Smooth muscle cell (in vitro differentiated cells): Measurements from ENCODE around the gene C20orf204. TPM values are rescaled to one million over a fixed set of nuclear protein-coding genes. Genes with fewer than 3 reads are reported as not detected.

Source experiments
- DNase-seq: peaks from one replicate; lab custom pipeline; 2025; ENCODE audit not compliant: unreplicated experiment; lab: John Stamatoyannopoulos, UW
- H2AFZ ChIP-seq: fragments of 200-600 bp; sonication (generic); 2 replicates; pipeline ENCODE4 v1.6.0; 2016; ENCODE audit warnings: antibody characterized with exemption, low read depth, mild to moderate bottlenecking
- H3F3A ChIP-seq: fragments of 200-600 bp; sonication (generic); 2 replicates; pipeline ENCODE4 v1.6.0; 2017; ENCODE audit warnings: antibody characterized with exemption, low read depth
- H3K27ac ChIP-seq: fragments of 200-600 bp; sonication (generic); 2 replicates; pipeline ENCODE4 v1.5.1; 2016; ENCODE audit warnings: low read depth, mild to moderate bottlenecking
- H3K27me3 ChIP-seq: fragments of 200-600 bp; sonication (generic); 2 replicates; pipeline ENCODE4 v1.6.1; 2016; ENCODE audit warnings: low read depth, mild to moderate bottlenecking
- H3K36me3 ChIP-seq: fragments of 200-600 bp; sonication (generic); 2 replicates; pipeline ENCODE4 v1.5.1; 2016; ENCODE audit warnings: low read depth
- H3K4me1 ChIP-seq: fragments of 200-600 bp; sonication (generic); 2 replicates; pipeline ENCODE4 v1.5.1; 2016; ENCODE audit warnings: low read depth
- H3K4me2 ChIP-seq: fragments of 200-600 bp; sonication (generic); 2 replicates; pipeline ENCODE4 v1.6.0; 2016; ENCODE audit warnings: mild to moderate bottlenecking
- H3K4me3 ChIP-seq: fragments of 200-600 bp; sonication (generic); 2 replicates; pipeline ENCODE4 v1.5.1; 2016; ENCODE audit warnings: mild to moderate bottlenecking
- H3K79me2 ChIP-seq: fragments of 200-600 bp; sonication (generic); 2 replicates; pipeline ENCODE4 v1.6.0; 2016; ENCODE audit warnings: low read depth, mild to moderate bottlenecking
- H3K9ac ChIP-seq: fragments of 200-600 bp; sonication (generic); 2 replicates; pipeline ENCODE4 v1.6.0; 2016; ENCODE audit warnings: low read depth
- H3K9me3 ChIP-seq: fragments of 200-600 bp; sonication (generic); replicated peaks from 2 replicates; pipeline ENCODE4 v1.5.1; 2016; ENCODE audit warnings: low read depth
- H4K20me1 ChIP-seq: fragments of 200-600 bp; sonication (generic); 2 replicates; pipeline ENCODE4 v1.6.0; 2016; ENCODE audit warnings: low read depth
- WGBS: methylation state at CpG from one replicate; pipeline ENCODE4 v1.1.7; 2016; ENCODE audit warnings: low lambda C conversion rate; 5-methylcytosine and 5-hydroxymethylcytosine counted together
- polyA plus RNA-seq: library from polyadenylated mRNA; unstranded; fragments of >200 nt; fragmentation: Nextera tagmentation; extraction: Ambion mirVana; gene quantifications from 2 replicates; pipeline ENCODE4 v1.2.1, GENCODE V29; 2016
- total RNA-seq: library from RNA; depleted of rRNA; stranded (reverse); fragments of >200 nt; gene quantifications from 2 replicates; pipeline ENCODE4 v1.2.3, GENCODE V29; 2014
- TF ChIP-seq, protein P1 (sequence below): fragments of 200-600 bp; sonication (generic); IDR thresholded peaks from 2 replicates; pipeline ENCODE4 v1.5.1; 2017; ENCODE audit warnings: borderline replicate concordance, mild to moderate bottlenecking, antibody characterized with exemption; ENCODE audit not compliant: insufficient read depth, poor library complexity, severe bottlenecking

The C20orf204 gene
- total and polyA plus RNA-seq, 2 experiments from 2014 or later: 0.09 to 0.87 TPM

DNA sequence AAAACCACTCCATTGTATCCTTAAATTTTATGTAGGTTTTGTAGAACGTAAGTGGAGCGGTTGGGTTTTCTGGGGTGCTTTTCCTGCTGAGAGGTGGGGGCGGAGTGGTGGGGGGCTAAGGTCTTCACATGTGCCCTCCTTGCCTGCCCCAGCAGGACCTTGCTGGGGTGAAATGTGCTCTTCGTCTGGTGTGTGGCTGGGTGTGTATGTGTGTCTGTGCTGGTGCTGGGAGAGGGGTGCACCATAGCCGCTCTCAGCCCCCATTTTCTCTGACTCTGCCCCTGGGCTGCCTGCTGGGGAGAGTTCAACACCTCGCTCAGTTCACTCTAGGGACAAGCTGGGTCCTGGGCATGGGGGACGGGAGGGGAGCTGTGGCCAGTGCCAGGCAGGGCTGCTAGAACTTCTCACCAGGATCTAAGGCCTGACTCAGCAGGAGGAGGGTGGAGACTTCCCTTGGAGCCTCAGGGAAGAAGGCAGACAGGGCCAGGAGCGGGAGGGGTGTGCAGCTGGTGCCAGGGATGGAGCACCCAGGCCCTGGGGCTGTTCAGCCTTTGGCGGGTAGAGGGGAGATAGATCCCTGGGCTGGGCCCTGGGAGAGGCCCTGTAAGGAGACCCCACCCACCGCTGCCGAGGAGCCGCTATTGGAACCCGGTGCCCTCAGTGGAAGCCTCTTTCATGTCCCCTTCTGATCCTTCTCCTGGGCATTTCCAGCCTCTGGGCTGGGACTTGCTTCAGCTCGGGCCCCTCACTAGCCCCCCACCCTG, 8.7 kb downstream of the C20orf204 start:
- Histone ChIP-seq H3K9ac (no peak overlapping the region), H3K27me3 (peaks cover 30% of the 10 kb centered on the region)

DNA sequence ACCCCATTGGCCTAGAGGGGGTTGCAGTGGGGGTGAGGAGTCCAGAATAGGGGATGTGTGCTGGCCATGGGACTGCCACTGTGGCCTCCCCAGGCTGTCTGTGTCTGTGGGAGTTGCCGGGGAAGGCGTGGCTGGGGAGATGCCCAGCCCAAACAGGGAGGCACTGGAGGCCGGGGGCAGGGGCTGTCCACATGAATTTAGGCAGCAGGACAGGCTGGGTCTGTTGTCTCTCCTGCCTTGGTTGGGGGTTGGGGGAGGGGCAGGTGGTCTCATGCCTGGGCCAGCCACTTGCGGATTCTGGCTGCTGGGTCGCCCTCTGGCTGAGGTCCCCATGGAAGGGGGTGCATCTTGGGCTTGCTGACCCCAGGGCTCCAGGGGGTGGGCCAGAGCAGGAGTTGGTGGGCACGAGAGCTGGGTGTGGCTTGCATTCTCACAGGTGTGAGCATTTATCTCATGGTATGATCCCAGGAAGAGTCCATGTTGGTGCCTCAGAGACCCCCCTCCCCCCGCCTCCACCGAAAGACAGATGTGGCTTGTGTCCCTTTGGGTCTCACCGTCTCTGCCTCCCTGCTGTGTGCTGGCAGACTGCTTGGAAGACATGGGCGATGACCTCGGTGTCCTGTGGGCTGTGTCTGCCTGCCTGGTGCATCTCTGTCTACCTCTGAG, 9.5 kb downstream of the C20orf204 start:
- no peak overlapping the region for H3K9ac ChIP-seq
- 78% methylated on average over 11 of the region's 11 CpGs for WGBS

More for the DNA sequence above, 8.7 kb downstream of the C20orf204 start:
- Histone ChIP-seq H3K27ac (no peak overlapping the region), H3K4me2 (peak overlapping the region; percentile 15), H4K20me1 (peaks cover 6% of the 10 kb centered on the region), H3K9me3 (no peaks in the 10 kb centered on the region), H3K79me2 (no peaks in the 10 kb centered on the region), H2AFZ (no peak overlapping the region), H3K36me3 (no peaks in the 10 kb centered on the region), H3F3A (peaks cover 6% of the 10 kb centered on the region), H3K4me3 (no peak overlapping the region), H3K4me1 (peaks cover 12% of the 10 kb centered on the region)
- WGBS: 75% methylated on average over 14 of the region's 14 CpGs
- DNase-seq: no peak
- TF ChIP-seq, protein P1, sequence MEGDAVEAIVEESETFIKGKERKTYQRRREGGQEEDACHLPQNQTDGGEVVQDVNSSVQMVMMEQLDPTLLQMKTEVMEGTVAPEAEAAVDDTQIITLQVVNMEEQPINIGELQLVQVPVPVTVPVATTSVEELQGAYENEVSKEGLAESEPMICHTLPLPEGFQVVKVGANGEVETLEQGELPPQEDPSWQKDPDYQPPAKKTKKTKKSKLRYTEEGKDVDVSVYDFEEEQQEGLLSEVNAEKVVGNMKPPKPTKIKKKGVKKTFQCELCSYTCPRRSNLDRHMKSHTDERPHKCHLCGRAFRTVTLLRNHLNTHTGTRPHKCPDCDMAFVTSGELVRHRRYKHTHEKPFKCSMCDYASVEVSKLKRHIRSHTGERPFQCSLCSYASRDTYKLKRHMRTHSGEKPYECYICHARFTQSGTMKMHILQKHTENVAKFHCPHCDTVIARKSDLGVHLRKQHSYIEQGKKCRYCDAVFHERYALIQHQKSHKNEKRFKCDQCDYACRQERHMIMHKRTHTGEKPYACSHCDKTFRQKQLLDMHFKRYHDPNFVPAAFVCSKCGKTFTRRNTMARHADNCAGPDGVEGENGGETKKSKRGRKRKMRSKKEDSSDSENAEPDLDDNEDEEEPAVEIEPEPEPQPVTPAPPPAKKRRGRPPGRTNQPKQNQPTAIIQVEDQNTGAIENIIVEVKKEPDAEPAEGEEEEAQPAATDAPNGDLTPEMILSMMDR: no peak

DNA sequence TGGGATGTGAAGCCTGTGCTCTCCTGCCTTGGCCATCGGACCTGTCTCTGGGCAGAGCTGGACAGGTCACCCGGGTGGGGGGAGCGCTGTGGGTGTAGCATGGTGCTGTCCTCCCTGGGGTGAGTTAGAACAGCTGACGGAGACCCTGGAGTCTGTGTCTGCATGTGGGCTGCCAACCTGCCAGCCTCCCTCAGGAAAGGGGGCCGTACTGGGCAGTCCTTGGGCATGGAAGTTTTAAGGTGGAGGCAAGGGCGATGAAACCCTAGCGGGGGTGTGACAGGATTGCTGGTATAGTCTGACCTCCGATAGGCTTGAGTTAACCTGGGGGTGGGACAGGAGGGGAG, 11.0 kb downstream of the C20orf204 start:
- Histone ChIP-seq H3K36me3 (no peaks in the 10 kb centered on the region), H3K9ac (no peak overlapping the region), H3K27me3 (peaks cover 12% of the 10 kb centered on the region), H3K4me3 (no peak overlapping the region), H4K20me1 (peaks cover 6% of the 10 kb centered on the region), H2AFZ (no peak overlapping the region), H3K27ac (no peak overlapping the region), H3K4me1 (peaks cover 9% of the 10 kb centered on the region), H3F3A (peaks cover 6% of the 10 kb centered on the region), H3K9me3 (no peaks in the 10 kb centered on the region), H3K79me2 (no peaks in the 10 kb centered on the region), H3K4me2 (no peak overlapping the region)
- WGBS: 91% methylated on average over 7 of the region's 8 CpGs
- TF ChIP-seq, protein P1: no peak
- DNase-seq: no peak

More for the DNA sequence above, 9.5 kb downstream of the C20orf204 start:
- Histone ChIP-seq H3K4me2 (no peak overlapping the region), H4K20me1 (peaks cover 6% of the 10 kb centered on the region), H3F3A (peaks cover 6% of the 10 kb centered on the region), H3K79me2 (no peaks in the 10 kb centered on the region), H3K9me3 (no peaks in the 10 kb centered on the region), H3K4me3 (no peak overlapping the region), H3K27ac (no peak overlapping the region), H3K27me3 (peaks cover 26% of the 10 kb centered on the region), H2AFZ (no peak overlapping the region), H3K4me1 (peaks cover 15% of the 10 kb centered on the region), H3K36me3 (no peaks in the 10 kb centered on the region)
- DNase-seq: no peak
- TF ChIP-seq, protein P1: no peak
